ENCODE results near the gene CEP112. TPM values are rescaled to one million over a fixed set of nuclear protein-coding genes. Genes with fewer than 3 reads are reported as not detected.

The CEP112 gene
- total and polyA plus RNA-seq, 7 donors = 4.5 to 19.4 (median 9.7) TPM

DNA sequence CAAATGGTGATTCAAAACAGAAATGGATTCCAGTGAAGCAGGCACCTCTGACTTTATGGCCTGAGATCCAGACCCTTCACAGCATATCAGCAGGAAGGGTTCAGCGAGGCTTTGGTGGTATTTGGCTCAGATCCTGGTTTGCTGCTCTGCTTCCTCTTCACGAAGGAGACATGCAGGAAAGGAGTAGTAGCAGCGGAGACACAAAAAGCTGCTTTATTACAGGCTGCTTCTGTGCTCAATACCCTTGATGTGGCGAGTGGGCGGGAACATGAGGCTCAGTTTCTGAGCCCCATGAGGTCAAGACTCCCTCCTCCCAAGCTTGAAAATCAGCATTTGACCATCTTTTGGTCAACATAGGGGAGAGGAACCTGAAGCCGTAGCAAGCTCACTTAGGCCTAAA lies 417.1 kb downstream of the CEP112 start:
- ATAC-seq (no peak), DNase-seq (no peak)
- Histone ChIP-seq H3K4me3 (no peak overlapping the region), H3K36me3 (ENCODE audit: insufficient read depth in 1 of 2, low read depth in 1 of 2) (no peaks in the 10 kb centered on the region), H3K9me3 (no peaks in the 10 kb centered on the region), H3K27ac (no peak overlapping the region), H3K27me3 (ENCODE audit: insufficient read depth in 3 of 3, low read length in 2 of 3) (no peaks in the 10 kb centered on the region), H3K4me1 (no peaks in the 10 kb centered on the region)
- TF ChIP-seq, protein P1, sequence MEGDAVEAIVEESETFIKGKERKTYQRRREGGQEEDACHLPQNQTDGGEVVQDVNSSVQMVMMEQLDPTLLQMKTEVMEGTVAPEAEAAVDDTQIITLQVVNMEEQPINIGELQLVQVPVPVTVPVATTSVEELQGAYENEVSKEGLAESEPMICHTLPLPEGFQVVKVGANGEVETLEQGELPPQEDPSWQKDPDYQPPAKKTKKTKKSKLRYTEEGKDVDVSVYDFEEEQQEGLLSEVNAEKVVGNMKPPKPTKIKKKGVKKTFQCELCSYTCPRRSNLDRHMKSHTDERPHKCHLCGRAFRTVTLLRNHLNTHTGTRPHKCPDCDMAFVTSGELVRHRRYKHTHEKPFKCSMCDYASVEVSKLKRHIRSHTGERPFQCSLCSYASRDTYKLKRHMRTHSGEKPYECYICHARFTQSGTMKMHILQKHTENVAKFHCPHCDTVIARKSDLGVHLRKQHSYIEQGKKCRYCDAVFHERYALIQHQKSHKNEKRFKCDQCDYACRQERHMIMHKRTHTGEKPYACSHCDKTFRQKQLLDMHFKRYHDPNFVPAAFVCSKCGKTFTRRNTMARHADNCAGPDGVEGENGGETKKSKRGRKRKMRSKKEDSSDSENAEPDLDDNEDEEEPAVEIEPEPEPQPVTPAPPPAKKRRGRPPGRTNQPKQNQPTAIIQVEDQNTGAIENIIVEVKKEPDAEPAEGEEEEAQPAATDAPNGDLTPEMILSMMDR (IDR thresholded peaks at IDR 0.05) = no peak
- intact Hi-C loops (cut with DNase I) = no loop called here
- WGBS, 3 donors = 75 to 88% (median 77%) methylated on average over 6 of the region's 6 CpGs

DNA sequence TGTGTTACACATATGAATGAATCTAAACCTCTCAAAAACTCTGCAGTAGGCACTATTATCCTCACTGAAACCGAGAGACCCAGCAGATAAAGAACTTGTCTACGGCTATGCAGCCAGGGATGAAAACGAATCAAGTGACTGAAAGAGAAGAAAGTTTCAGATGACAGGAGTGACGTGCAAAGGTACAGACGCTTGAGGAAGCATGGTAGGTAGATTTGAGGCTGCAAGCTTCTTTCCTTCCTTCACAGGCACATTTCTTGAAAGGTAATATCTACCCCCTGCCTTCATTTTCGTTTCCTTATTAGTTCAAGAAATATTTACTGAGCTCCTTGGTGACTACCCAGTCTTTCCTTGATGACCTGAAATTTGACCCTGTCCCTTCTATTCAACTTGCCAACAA lies 418.9 kb downstream of the CEP112 start:
- Histone ChIP-seq H3K9me3 (no peaks in the 10 kb centered on the region), H3K4me1 (no peaks in the 10 kb centered on the region), H3K27ac (no peak overlapping the region), H3K36me3 (ENCODE audit: insufficient read depth in 1 of 2, low read depth in 1 of 2) (no peaks in the 10 kb centered on the region), H3K27me3 (ENCODE audit: insufficient read depth in 3 of 3, low read length in 2 of 3) (no peaks in the 10 kb centered on the region), H3K4me3 (no peak overlapping the region)
- no peak for DNase-seq
- TF ChIP-seq, protein P1 (IDR thresholded peaks at IDR 0.05) = no peak
- no peak for ATAC-seq
- 33 to 60% (median 46%) methylated on average over 6 of the region's 6 CpGs for WGBS, 3 donors
- intact Hi-C loops (cut with DNase I) = no loop called here

DNA sequence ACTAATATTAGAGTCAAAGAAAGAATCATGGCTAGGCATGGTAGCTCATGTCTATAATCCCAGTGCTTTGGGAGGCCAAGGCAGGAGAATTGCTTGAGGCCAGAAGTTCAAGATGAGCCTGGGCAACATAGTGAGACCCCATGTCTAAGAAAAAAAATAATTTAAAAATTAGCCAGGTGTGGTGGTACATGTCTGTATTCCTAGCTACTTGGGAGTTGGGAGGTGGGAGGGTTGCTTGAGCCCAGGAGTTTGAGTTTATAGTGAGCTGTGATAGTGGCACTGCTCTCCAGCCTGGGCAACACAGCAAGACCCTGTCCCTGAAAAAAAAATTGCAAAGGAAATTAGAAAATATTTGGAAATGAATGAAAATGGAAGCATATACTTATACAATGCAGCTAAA lies 420.2 kb downstream of the CEP112 start:
- DNase-seq (no peak), ATAC-seq (no peak)
- Histone ChIP-seq H3K4me3 (no peak overlapping the region), H3K36me3 (ENCODE audit: insufficient read depth in 1 of 2, low read depth in 1 of 2) (no peaks in the 10 kb centered on the region), H3K4me1 (no peaks in the 10 kb centered on the region), H3K27me3 (ENCODE audit: insufficient read depth in 3 of 3, low read length in 2 of 3) (no peaks in the 10 kb centered on the region), H3K9me3 (no peaks in the 10 kb centered on the region), H3K27ac (no peak overlapping the region)
- intact Hi-C loops (cut with DNase I) = no loop called here
- TF ChIP-seq, protein P1 (IDR thresholded peaks at IDR 0.05) = no peak

DNA sequence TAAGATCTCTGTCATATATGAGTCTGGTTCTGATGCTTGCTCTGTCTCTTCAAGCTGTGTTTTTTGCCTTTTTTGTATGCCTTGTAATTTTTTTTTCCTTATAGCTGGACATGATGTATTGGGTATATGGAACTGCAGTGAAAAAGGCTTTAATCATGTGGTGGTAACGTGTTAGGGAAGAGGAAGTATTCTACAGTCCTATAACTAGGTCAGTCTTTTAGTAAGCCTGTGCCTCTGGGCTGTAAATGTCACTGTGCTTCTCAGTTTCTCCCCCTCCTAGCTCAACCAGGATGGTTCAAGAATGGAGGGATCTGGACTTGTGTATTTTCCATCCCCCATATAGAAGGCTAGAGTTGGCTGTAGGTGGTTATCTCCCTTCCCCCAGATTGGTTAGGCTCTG lies 428.1 kb downstream of the CEP112 start:
- Histone ChIP-seq H3K27me3 (ENCODE audit: insufficient read depth in 3 of 3, low read length in 2 of 3) (no peaks in the 10 kb centered on the region), H3K36me3 (ENCODE audit: insufficient read depth in 1 of 2, low read depth in 1 of 2) (no peaks in the 10 kb centered on the region), H3K27ac (no peak overlapping the region), H3K9me3 (no peaks in the 10 kb centered on the region), H3K4me3 (no peak overlapping the region), H3K4me1 (no peaks in the 10 kb centered on the region)
- ATAC-seq (no peak), DNase-seq (no peak)
- WGBS, 3 donors = 58 to 88% (median 75%) methylated on average over 1 of the region's 1 CpG
- TF ChIP-seq, protein P1 (IDR thresholded peaks at IDR 0.05) = no peak
- intact Hi-C loops (cut with DNase I) = no loop called here

DNA sequence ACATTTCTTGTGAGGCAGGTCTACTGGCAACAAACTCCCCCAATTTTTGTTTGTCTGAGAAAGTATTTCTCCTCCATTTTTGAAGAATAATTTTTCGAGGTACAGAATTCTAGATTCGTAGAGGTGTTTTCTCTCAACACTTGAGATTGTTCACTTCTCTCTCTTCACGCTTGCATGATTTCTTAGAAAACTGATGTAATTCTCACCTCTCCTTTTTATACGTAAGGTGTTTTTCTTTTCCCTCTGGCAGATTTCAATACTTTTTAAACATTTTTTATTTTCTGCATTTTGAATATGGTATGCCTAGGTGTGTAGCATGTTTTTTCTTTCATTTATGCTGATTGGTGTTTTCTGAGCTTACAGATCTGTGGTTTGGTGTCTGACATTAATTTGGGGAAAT lies 429.0 kb downstream of the CEP112 start:
- H3K36me3 ChIP-seq (ENCODE audit: insufficient read depth in 1 of 2, low read depth in 1 of 2) = no peaks in the 10 kb centered on the region
- DNase-seq = no peak
- no peaks in the 10 kb centered on the region for H3K27me3 ChIP-seq (ENCODE audit: insufficient read depth in 3 of 3, low read length in 2 of 3)
- 98 to 99% (median 98%) methylated on average over 4 of the region's 4 CpGs for WGBS, 3 donors
- no peak overlapping the region for H3K27ac ChIP-seq
- no peak for ATAC-seq
- no peaks in the 10 kb centered on the region for H3K9me3 ChIP-seq
- intact Hi-C loops (cut with DNase I) = no loop called here
- TF ChIP-seq, protein P1 (IDR thresholded peaks at IDR 0.05) = no peak
- no peak overlapping the region for H3K4me3 ChIP-seq
- no peaks in the 10 kb centered on the region for H3K4me1 ChIP-seq
